GM18526 (cell line): ENCODE measurements around the gene PAX5.

Experiments
- POLR2A ChIP-seq: IDR thresholded peaks from 3 replicates; pipeline ENCODE4 v1.6.1; 2011; ENCODE audit not compliant: insufficient read length; ENCODE audit errors: extremely low read depth

PAX5 gene

GRCh38 chr9:36865731-36866635 lies 168.1 kb downstream of the PAX5 start:
- TF ChIP-seq POLR2A = no peak

- no peak for TF ChIP-seq POLR2A
Measured at GRCh38 chr9:36864491-36865410, 169.3 kb downstream of the PAX5 start.

- TF ChIP-seq POLR2A = no peak
Measured at GRCh38 chr9:36862206-36863145, 171.6 kb downstream of the PAX5 start.

- TF ChIP-seq POLR2A = no peak
Measured at GRCh38 chr9:36861528-36862205, 172.4 kb downstream of the PAX5 start.

GRCh38 chr9:36858805-36859375 lies 175.2 kb downstream of the PAX5 start:
- no peak for TF ChIP-seq POLR2A

GRCh38 chr9:36855448-36856315 lies 178.4 kb downstream of the PAX5 start:
- TF ChIP-seq POLR2A = no peak

GRCh38 chr9:36854751-36855150 lies 179.3 kb downstream of the PAX5 start:
- no peak for TF ChIP-seq POLR2A

- TF ChIP-seq POLR2A = no peak
Measured at GRCh38 chr9:36854034-36854433, 180.0 kb downstream of the PAX5 start.

- no peak for TF ChIP-seq POLR2A
Measured at GRCh38 chr9:36853233-36853632, 180.8 kb downstream of the PAX5 start.

- no peak for TF ChIP-seq POLR2A
Measured at GRCh38 chr9:36849943-36850342, 184.1 kb downstream of the PAX5 start.

- TF ChIP-seq POLR2A = no peak
Measured at GRCh38 chr9:36848946-36849345, 185.1 kb downstream of the PAX5 start.

GRCh38 chr9:36847781-36848673 lies 186.0 kb downstream of the PAX5 start:
- no peak for TF ChIP-seq POLR2A

- no peak for TF ChIP-seq POLR2A
Measured at GRCh38 chr9:36846621-36847020, 187.4 kb downstream of the PAX5 start.
